ENCODE data around the gene STX8.

Gene STX8

GRCh38 chr17:9256751-9257629 lies 318.6 kb downstream of the STX8 start:
- FAIRE-seq: no peak

GRCh38 chr17:9256361-9256750 lies 319.3 kb downstream of the STX8 start:
- no peak for FAIRE-seq

- no peak for FAIRE-seq
These were observed 319.8 kb downstream of the STX8 start for GRCh38 chr17:9255833-9256232.

- FAIRE-seq: no peak
These were observed 320.8 kb downstream of the STX8 start for GRCh38 chr17:9254841-9255240.

- no peak for FAIRE-seq
These were observed 322.3 kb downstream of the STX8 start for GRCh38 chr17:9253308-9253707.

GRCh38 chr17:9251273-9251672 lies 324.3 kb downstream of the STX8 start:
- no peak for FAIRE-seq

- FAIRE-seq: no peak
These were observed 326.2 kb downstream of the STX8 start for GRCh38 chr17:9249245-9249953.

- FAIRE-seq: no peak
These were observed 328.1 kb downstream of the STX8 start for GRCh38 chr17:9247401-9247938.

- FAIRE-seq: no peak
These were observed 331.3 kb downstream of the STX8 start for GRCh38 chr17:9244066-9245052.

- FAIRE-seq: no peak
These were observed 332.6 kb downstream of the STX8 start for GRCh38 chr17:9242983-9243382.

- no peak for FAIRE-seq
These were observed 333.1 kb downstream of the STX8 start for GRCh38 chr17:9242497-9242881.

- no peak for FAIRE-seq
These were observed 333.7 kb downstream of the STX8 start for GRCh38 chr17:9241774-9242496.

- no peak for FAIRE-seq
These were observed 334.3 kb downstream of the STX8 start for GRCh38 chr17:9241371-9241712.

GRCh38 chr17:9240659-9241370 lies 334.8 kb downstream of the STX8 start:
- FAIRE-seq: no peak

GRCh38 chr17:9239793-9240658 lies 335.6 kb downstream of the STX8 start:
- FAIRE-seq: no peak

GRCh38 chr17:9239246-9239792 lies 336.3 kb downstream of the STX8 start:
- FAIRE-seq: no peak

GRCh38 chr17:9238340-9239245 lies 337.0 kb downstream of the STX8 start:
- no peak for FAIRE-seq

- FAIRE-seq: no peak
These were observed 337.8 kb downstream of the STX8 start for GRCh38 chr17:9237661-9238301.

- no peak for FAIRE-seq
These were observed 338.6 kb downstream of the STX8 start for GRCh38 chr17:9237053-9237410.
